KMS-11 (cell line): ENCODE results near the gene PLA2G12A.

Source experiments
- H2AFZ ChIP-seq: fragments of 200-600 bp; sonication (generic); 2 replicates; pipeline ENCODE4 v1.6.1; 2016; ENCODE audit warnings: antibody characterized with exemption, mixed run types, low read depth
- H3K27ac ChIP-seq: fragments of 200-600 bp; sonication (generic); 2 replicates; pipeline ENCODE4 v1.6.1; 2016; ENCODE audit warnings: mild to moderate bottlenecking, mixed run types
- H3K27me3 ChIP-seq: fragments of 200-600 bp; sonication (generic); 2 replicates; pipeline ENCODE4 v1.6.1; 2017; ENCODE audit warnings: mild to moderate bottlenecking, low read depth, mixed run types, moderate library complexity; ENCODE audit not compliant: insufficient read depth
- H3K36me3 ChIP-seq: fragments of 200-600 bp; sonication (generic); 2 replicates; pipeline ENCODE4 v1.6.1; 2017; ENCODE audit warnings: mild to moderate bottlenecking, mixed run types; ENCODE audit not compliant: insufficient read depth
- H3K4me1 ChIP-seq: fragments of 200-600 bp; sonication (generic); 2 replicates; pipeline ENCODE4 v1.6.1; 2016; ENCODE audit warnings: mild to moderate bottlenecking, low read depth, mixed run types; ENCODE audit not compliant: poor library complexity, severe bottlenecking
- H3K4me2 ChIP-seq: fragments of 200-600 bp; sonication (generic); 2 replicates; pipeline ENCODE4 v1.7.0; 2016; ENCODE audit warnings: mild to moderate bottlenecking, mixed run types
- H3K4me3 ChIP-seq: fragments of 200-600 bp; sonication (generic); IDR thresholded peaks from 2 replicates; pipeline ENCODE4 v1.6.1; 2017; ENCODE audit warnings: low read depth, low read length, mixed read lengths; ENCODE audit not compliant: insufficient read depth
- H3K79me2 ChIP-seq: fragments of 200-600 bp; sonication (generic); 2 replicates; pipeline ENCODE4 v1.6.1; 2016; ENCODE audit warnings: low read depth, mixed run types; ENCODE audit not compliant: insufficient read depth
- H3K9ac ChIP-seq: fragments of 200-600 bp; sonication (generic); 2 replicates; pipeline ENCODE4 v1.6.1; 2016; ENCODE audit warnings: mild to moderate bottlenecking, mixed run types
- H4K20me1 ChIP-seq: fragments of 200-600 bp; sonication (generic); 2 replicates; pipeline ENCODE4 v1.6.1; 2016; ENCODE audit warnings: mild to moderate bottlenecking, mixed run types; ENCODE audit not compliant: insufficient read depth
- TF ChIP-seq, protein P1 (sequence below): fragments of 200-600 bp; sonication (generic); conservative IDR thresholded peaks from 2 replicates; pipeline ENCODE4 v1.6.1; 2017; ENCODE audit warnings: low read depth, mild to moderate bottlenecking, antibody characterized with exemption, low read length, moderate library complexity, mixed read lengths

PLA2G12A gene

GRCh38 chr4:109698656-109699055 is 31.2 kb downstream of the PLA2G12A start:
- TF ChIP-seq, protein P1, sequence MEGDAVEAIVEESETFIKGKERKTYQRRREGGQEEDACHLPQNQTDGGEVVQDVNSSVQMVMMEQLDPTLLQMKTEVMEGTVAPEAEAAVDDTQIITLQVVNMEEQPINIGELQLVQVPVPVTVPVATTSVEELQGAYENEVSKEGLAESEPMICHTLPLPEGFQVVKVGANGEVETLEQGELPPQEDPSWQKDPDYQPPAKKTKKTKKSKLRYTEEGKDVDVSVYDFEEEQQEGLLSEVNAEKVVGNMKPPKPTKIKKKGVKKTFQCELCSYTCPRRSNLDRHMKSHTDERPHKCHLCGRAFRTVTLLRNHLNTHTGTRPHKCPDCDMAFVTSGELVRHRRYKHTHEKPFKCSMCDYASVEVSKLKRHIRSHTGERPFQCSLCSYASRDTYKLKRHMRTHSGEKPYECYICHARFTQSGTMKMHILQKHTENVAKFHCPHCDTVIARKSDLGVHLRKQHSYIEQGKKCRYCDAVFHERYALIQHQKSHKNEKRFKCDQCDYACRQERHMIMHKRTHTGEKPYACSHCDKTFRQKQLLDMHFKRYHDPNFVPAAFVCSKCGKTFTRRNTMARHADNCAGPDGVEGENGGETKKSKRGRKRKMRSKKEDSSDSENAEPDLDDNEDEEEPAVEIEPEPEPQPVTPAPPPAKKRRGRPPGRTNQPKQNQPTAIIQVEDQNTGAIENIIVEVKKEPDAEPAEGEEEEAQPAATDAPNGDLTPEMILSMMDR, result no peak
- Histone ChIP-seq H3K36me3 (peaks cover 3% of the 10 kb centered on the region; the same call in 1 of the 2 replicates), H2AFZ (no peak overlapping the region), H3K4me2 (no peak overlapping the region), H3K79me2 (peaks cover 34% of the 10 kb centered on the region), H3K4me1 (peaks cover 50% of the 10 kb centered on the region), H4K20me1 (no peaks in the 10 kb centered on the region), H3K27me3 (no peaks in the 10 kb centered on the region), H3K9ac (no peak overlapping the region), H3K4me3 (no peak overlapping the region), H3K27ac (no peak overlapping the region)

- peak overlapping the region; percentile 65 for H3K4me2 ChIP-seq
- TF ChIP-seq, protein P1, result no peak
- peak overlapping the region; percentile 10; the same call in 1 of the 2 replicates for H3K9ac ChIP-seq
- H3K4me1 ChIP-seq, result peaks cover 77% of the 10 kb centered on the region
- no peak overlapping the region for H3K4me3 ChIP-seq
- no peaks in the 10 kb centered on the region for H4K20me1 ChIP-seq
- H3K27ac ChIP-seq, result peak overlapping the region; percentile 80
- H2AFZ ChIP-seq, result no peak overlapping the region
- H3K79me2 ChIP-seq, result no peaks in the 10 kb centered on the region
- H3K27me3 ChIP-seq, result no peaks in the 10 kb centered on the region
- H3K36me3 ChIP-seq, result no peaks in the 10 kb centered on the region; the same call in 1 of the 2 replicates
Measured at GRCh38 chr4:109691411-109691920, 38.4 kb downstream of the PLA2G12A start.

- H2AFZ ChIP-seq, result no peak overlapping the region
- no peak overlapping the region for H3K4me3 ChIP-seq
- H3K36me3 ChIP-seq, result no peaks in the 10 kb centered on the region; the same call in 1 of the 2 replicates
- peak overlapping the region; percentile 65 for H3K4me2 ChIP-seq
- TF ChIP-seq, protein P1, result no peak
- peak overlapping the region; percentile 80 for H3K27ac ChIP-seq
- no peaks in the 10 kb centered on the region for H4K20me1 ChIP-seq
- H3K27me3 ChIP-seq, result no peaks in the 10 kb centered on the region
- peak overlapping the region; percentile 10; the same call in 1 of the 2 replicates for H3K9ac ChIP-seq
- H3K4me1 ChIP-seq, result peaks cover 83% of the 10 kb centered on the region
- no peaks in the 10 kb centered on the region for H3K79me2 ChIP-seq
Measured at GRCh38 chr4:109690690-109691410, 39.0 kb downstream of the PLA2G12A start.

DNA sequence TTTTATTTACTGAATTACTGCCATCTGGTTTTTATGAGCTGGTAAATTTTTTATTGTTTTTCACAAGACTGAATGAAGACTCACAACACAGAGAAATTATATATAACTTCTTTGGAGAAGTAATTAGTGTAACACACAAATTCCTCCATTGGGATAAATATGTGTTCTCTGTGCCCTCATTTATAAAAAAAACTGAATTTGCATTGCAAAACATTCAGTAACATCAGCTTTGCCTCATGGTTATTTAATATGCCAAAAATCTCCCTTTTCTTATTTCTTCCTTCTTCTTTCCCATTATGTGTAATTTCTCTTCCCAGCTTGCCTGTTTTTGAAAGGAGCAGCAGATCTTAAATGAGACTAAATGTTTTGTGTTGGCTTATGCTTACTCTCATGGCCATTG is 45.1 kb downstream of the PLA2G12A start:
- H3K27me3 ChIP-seq, result no peaks in the 10 kb centered on the region
- H3K9ac ChIP-seq, result no peak overlapping the region
- no peaks in the 10 kb centered on the region for H3K79me2 ChIP-seq
- no peaks in the 10 kb centered on the region; the same call in 1 of the 2 replicates for H3K36me3 ChIP-seq
- H2AFZ ChIP-seq, result no peak overlapping the region
- no peak overlapping the region for H3K4me2 ChIP-seq
- H3K4me3 ChIP-seq, result no peak overlapping the region
- H3K4me1 ChIP-seq, result peaks cover 64% of the 10 kb centered on the region
- TF ChIP-seq, protein P1, result no peak
- H3K27ac ChIP-seq, result no peak overlapping the region
- no peaks in the 10 kb centered on the region for H4K20me1 ChIP-seq
